WTC11 (cell line): ENCODE measurements around the gene GFRA1. TPM values are rescaled to one million over a fixed set of nuclear protein-coding genes. Genes with fewer than 3 reads are reported as not detected.

Experiments used
- ATAC-seq: fragments of 200-7000 bp; cut with Tn5 transposase; 2 replicates; pipeline ENCODE4 v1.10.0; 2021; ENCODE audit warnings: mild to moderate bottlenecking, moderate library complexity
- CTCF ChIA-PET: fragments of 300-600 bp; sonication (Branson Sonifier 250); formaldehyde crosslinking; loops from one replicate; lab custom pipeline; 2021; ENCODE audit warnings: antibody characterized with exemption; lab: Charles Lee
- POLR2A ChIA-PET: fragments of 350-600 bp; sonication (Branson Sonifier 250); formaldehyde crosslinking; loops from one replicate; lab custom pipeline; 2021; ENCODE audit warnings: antibody characterized with exemption; lab: Charles Lee
- DNase-seq: peaks from one replicate; pipeline ENCODE4 v3.0.0; 2021; ENCODE audit warnings: low spot score
- H3K27ac Mint-ChIP-seq: 2 replicates; pipeline ENCODE4 v1.8.0; 2021; ENCODE audit warnings: mixed read lengths
- H3K27me3 Mint-ChIP-seq: 2 replicates; pipeline ENCODE4 v1.8.0; 2021; ENCODE audit warnings: low read depth, mild to moderate bottlenecking, moderate library complexity, mixed read lengths
- H3K36me3 Mint-ChIP-seq: 2 replicates; pipeline ENCODE4 v1.8.0; 2021; ENCODE audit warnings: mixed read lengths
- H3K4me1 Mint-ChIP-seq: 2 replicates; pipeline ENCODE4 v1.8.0; 2022; ENCODE audit warnings: mixed read lengths
- H3K4me3 Mint-ChIP-seq: 2 replicates; pipeline ENCODE4 v1.8.0; 2021; ENCODE audit warnings: mild to moderate bottlenecking, moderate library complexity, mixed read lengths
- H3K9me3 Mint-ChIP-seq: 2 replicates; pipeline ENCODE4 v1.8.0; 2021; ENCODE audit warnings: mixed read lengths
- AR ChIP-seq: fragments of 250-450 bp; sonication (Bioruptor Pico); IDR thresholded peaks from 2 replicates; pipeline ENCODE4 v1.9.0; 2021; ENCODE audit warnings: mild to moderate bottlenecking
- E2F1 ChIP-seq: sonication (generic); formaldehyde crosslinking; IDR thresholded peaks from 2 replicates; pipeline ENCODE4 v1.8.0; 2022; ENCODE audit warnings: mild to moderate bottlenecking, missing genetic modification reagents
- E2F5 ChIP-seq: sonication (generic); formaldehyde crosslinking; IDR thresholded peaks from 2 replicates; pipeline ENCODE4 v1.8.1; 2022; ENCODE audit warnings: mild to moderate bottlenecking, moderate library complexity, missing genetic modification reagents
- GTF2I ChIP-seq: fragments of 250-450 bp; sonication (Bioruptor Pico); conservative IDR thresholded peaks from 2 replicates; pipeline ENCODE4 v1.4.0; 2021; ENCODE audit warnings: mild to moderate bottlenecking
- MAX ChIP-seq: sonication (generic); formaldehyde crosslinking; IDR thresholded peaks from 2 replicates; pipeline ENCODE4 v1.8.0; 2022; ENCODE audit warnings: mild to moderate bottlenecking, missing genetic modification reagents
- NFE2L1 ChIP-seq: sonication (generic); formaldehyde crosslinking; IDR thresholded peaks from 2 replicates; pipeline ENCODE4 v1.8.1; 2023; ENCODE audit warnings: missing genetic modification reagents
- NR1H2 ChIP-seq: sonication (generic); formaldehyde crosslinking; IDR thresholded peaks from 2 replicates; pipeline ENCODE4 v1.9.0; 2021; ENCODE audit warnings: mild to moderate bottlenecking, moderate library complexity, missing genetic modification reagents
- NR2C2 ChIP-seq: sonication (generic); formaldehyde crosslinking; IDR thresholded peaks from 2 replicates; pipeline ENCODE4 v1.8.0; 2022; ENCODE audit warnings: mild to moderate bottlenecking, missing genetic modification reagents
- SMAD4 ChIP-seq: sonication (generic); formaldehyde crosslinking; IDR thresholded peaks from 2 replicates; pipeline ENCODE4 v1.8.0; 2022; ENCODE audit warnings: mild to moderate bottlenecking, missing genetic modification reagents
- SP1 ChIP-seq: sonication (generic); formaldehyde crosslinking; conservative IDR thresholded peaks from 2 replicates; pipeline ENCODE4 v1.8.1; 2022; ENCODE audit warnings: missing genetic modification reagents
- ZBTB21 ChIP-seq: sonication (generic); formaldehyde crosslinking; IDR thresholded peaks from 2 replicates; pipeline ENCODE4 v1.8.1; 2023; ENCODE audit warnings: mild to moderate bottlenecking, missing genetic modification reagents, borderline replicate concordance
- ZMAT4 ChIP-seq: fragments of 250-450 bp; sonication (Bioruptor Pico); IDR thresholded peaks from 2 replicates; pipeline ENCODE4 v1.9.0; 2021; ENCODE audit warnings: mild to moderate bottlenecking
- ZNF263 ChIP-seq: sonication (generic); formaldehyde crosslinking; IDR thresholded peaks from 2 replicates; pipeline ENCODE4 v1.8.1; 2022; ENCODE audit warnings: low read depth, mild to moderate bottlenecking, moderate library complexity, missing genetic modification reagents
- total RNA-seq: library from RNA; stranded (reverse); gene quantifications from 3 replicates; pipeline ENCODE4 v1.2.3, GENCODE V29; 2021
- TF ChIP-seq, protein P1 (sequence below): sonication (generic); formaldehyde crosslinking; IDR thresholded peaks from 2 replicates; pipeline ENCODE4 v1.8.1; 2023; ENCODE audit warnings: mild to moderate bottlenecking, missing genetic modification reagents
- TF ChIP-seq, protein P2 (sequence below): sonication (generic); formaldehyde crosslinking; conservative IDR thresholded peaks from 2 replicates; pipeline ENCODE4 v1.8.1; 2022; ENCODE audit warnings: mild to moderate bottlenecking, missing genetic modification reagents
- TF ChIP-seq, protein P3 (sequence below): fragments of 200-600 bp; IDR thresholded peaks from 2 replicates; pipeline ENCODE4 v1.8.0; 2022; ENCODE audit warnings: antibody characterized with exemption
- TF ChIP-seq, protein P4 (sequence below): sonication (generic); formaldehyde crosslinking; IDR thresholded peaks from 2 replicates; pipeline ENCODE4 v1.8.1; 2023; ENCODE audit warnings: mild to moderate bottlenecking, moderate library complexity, missing genetic modification reagents
- TF ChIP-seq, protein P5 (sequence below): sonication (generic); formaldehyde crosslinking; IDR thresholded peaks from 2 replicates; pipeline ENCODE4 v1.8.1; 2022; ENCODE audit warnings: low read depth, missing genetic modification reagents, borderline replicate concordance

Gene GFRA1
- total RNA-seq, 1 experiment from 2014 or later: 4.4 TPM

- TF ChIP-seq E2F5 (no peak), ZNF263 (CRISPR knock-in tag) (no peak), E2F1 (no peak), AR (CRISPR knock-in tag) (no peak), NFE2L1 (CRISPR knock-in tag) (no peak), SP1 (CRISPR knock-in tag) (no peak), GTF2I (no peak), ZBTB21 (no peak), NR1H2 (CRISPR knock-in tag) (no peak), ZMAT4 (no peak), SMAD4 (CRISPR knock-in tag) (no peak), NR2C2 (no peak), MAX (CRISPR knock-in tag) (no peak)
- TF ChIP-seq, protein P1, sequence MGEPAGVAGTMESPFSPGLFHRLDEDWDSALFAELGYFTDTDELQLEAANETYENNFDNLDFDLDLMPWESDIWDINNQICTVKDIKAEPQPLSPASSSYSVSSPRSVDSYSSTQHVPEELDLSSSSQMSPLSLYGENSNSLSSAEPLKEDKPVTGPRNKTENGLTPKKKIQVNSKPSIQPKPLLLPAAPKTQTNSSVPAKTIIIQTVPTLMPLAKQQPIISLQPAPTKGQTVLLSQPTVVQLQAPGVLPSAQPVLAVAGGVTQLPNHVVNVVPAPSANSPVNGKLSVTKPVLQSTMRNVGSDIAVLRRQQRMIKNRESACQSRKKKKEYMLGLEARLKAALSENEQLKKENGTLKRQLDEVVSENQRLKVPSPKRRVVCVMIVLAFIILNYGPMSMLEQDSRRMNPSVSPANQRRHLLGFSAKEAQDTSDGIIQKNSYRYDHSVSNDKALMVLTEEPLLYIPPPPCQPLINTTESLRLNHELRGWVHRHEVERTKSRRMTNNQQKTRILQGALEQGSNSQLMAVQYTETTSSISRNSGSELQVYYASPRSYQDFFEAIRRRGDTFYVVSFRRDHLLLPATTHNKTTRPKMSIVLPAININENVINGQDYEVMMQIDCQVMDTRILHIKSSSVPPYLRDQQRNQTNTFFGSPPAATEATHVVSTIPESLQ (CRISPR knock-in tag): no peak
- TF ChIP-seq, protein P2, sequence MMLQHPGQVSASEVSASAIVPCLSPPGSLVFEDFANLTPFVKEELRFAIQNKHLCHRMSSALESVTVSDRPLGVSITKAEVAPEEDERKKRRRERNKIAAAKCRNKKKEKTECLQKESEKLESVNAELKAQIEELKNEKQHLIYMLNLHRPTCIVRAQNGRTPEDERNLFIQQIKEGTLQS: no peak
- TF ChIP-seq, protein P3, sequence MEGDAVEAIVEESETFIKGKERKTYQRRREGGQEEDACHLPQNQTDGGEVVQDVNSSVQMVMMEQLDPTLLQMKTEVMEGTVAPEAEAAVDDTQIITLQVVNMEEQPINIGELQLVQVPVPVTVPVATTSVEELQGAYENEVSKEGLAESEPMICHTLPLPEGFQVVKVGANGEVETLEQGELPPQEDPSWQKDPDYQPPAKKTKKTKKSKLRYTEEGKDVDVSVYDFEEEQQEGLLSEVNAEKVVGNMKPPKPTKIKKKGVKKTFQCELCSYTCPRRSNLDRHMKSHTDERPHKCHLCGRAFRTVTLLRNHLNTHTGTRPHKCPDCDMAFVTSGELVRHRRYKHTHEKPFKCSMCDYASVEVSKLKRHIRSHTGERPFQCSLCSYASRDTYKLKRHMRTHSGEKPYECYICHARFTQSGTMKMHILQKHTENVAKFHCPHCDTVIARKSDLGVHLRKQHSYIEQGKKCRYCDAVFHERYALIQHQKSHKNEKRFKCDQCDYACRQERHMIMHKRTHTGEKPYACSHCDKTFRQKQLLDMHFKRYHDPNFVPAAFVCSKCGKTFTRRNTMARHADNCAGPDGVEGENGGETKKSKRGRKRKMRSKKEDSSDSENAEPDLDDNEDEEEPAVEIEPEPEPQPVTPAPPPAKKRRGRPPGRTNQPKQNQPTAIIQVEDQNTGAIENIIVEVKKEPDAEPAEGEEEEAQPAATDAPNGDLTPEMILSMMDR: no peak
- TF ChIP-seq, protein P4, sequence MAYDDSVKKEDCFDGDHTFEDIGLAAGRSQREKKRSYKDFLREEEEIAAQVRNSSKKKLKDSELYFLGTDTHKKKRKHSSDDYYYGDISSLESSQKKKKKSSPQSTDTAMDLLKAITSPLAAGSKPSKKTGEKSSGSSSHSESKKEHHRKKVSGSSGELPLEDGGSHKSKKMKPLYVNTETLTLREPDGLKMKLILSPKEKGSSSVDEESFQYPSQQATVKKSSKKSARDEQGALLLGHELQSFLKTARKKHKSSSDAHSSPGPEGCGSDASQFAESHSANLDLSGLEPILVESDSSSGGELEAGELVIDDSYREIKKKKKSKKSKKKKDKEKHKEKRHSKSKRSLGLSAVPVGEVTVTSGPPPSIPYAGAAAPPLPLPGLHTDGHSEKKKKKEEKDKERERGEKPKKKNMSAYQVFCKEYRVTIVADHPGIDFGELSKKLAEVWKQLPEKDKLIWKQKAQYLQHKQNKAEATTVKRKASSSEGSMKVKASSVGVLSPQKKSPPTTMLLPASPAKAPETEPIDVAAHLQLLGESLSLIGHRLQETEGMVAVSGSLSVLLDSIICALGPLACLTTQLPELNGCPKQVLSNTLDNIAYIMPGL (CRISPR knock-in tag): no peak
- TF ChIP-seq, protein P5, sequence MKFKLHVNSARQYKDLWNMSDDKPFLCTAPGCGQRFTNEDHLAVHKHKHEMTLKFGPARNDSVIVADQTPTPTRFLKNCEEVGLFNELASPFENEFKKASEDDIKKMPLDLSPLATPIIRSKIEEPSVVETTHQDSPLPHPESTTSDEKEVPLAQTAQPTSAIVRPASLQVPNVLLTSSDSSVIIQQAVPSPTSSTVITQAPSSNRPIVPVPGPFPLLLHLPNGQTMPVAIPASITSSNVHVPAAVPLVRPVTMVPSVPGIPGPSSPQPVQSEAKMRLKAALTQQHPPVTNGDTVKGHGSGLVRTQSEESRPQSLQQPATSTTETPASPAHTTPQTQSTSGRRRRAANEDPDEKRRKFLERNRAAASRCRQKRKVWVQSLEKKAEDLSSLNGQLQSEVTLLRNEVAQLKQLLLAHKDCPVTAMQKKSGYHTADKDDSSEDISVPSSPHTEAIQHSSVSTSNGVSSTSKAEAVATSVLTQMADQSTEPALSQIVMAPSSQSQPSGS (CRISPR knock-in tag): no peak
- no peak for DNase-seq
- Mint-ChIP-seq H3K4me1 (peaks cover 23% of the 10 kb centered on the region), H3K27me3 (no peaks in the 10 kb centered on the region; the same call in 1 of the 2 replicates), H3K9me3 (peaks cover 23% of the 10 kb centered on the region), H3K4me3 (no peak overlapping the region), H3K27ac (no peak overlapping the region), H3K36me3 (peaks cover 4% of the 10 kb centered on the region)
- ChIA-PET POLR2A (no interaction called here), CTCF (interaction anchor here (0.9 to 4.5 kb wide), 2 partner anchors 10 to 15 kb away, joined by 3 to 21 read pairs; no protein-coding TSS in a partner anchor)
- no peak for ATAC-seq
Measured at GRCh38 chr10:116110736-116111135, 162.3 kb downstream of the GFRA1 start.
